ENCODE results near the gene KDM4C. TPM values are rescaled to one million over a fixed set of nuclear protein-coding genes. Genes with fewer than 3 reads are reported as not detected.

KDM4C gene
- total RNA-seq, 1 experiment from 2014 or later = 4.8 TPM

GRCh38 chr9:6973762-6974161 is 216.0 kb downstream of the KDM4C start:
- no TSS peak for BruUV-seq (replicated peaks)
- CTCF ChIA-PET = no interaction called here
- POLR2A ChIA-PET (ENCODE audit: low non-redundant PET) = no interaction called here

DNA sequence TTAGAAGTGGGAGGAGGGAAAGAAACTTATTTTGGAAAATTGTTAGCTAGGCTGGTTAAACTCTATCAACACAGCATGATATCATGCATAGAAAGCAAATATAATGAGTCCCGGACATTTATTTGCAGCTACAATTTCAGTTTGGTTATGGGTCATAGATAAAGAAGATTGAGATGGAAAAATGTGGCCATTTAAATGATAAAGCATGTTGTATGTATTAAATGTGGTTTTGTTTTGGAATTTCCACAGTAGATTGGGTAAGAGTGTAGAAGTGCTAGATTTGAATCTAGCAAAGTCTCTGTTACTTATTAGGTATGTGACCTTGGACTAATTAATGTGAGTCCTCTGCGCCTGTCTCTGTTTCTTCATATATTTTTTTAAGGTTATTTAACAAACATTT is 217.4 kb downstream of the KDM4C start:
- Histone ChIP-seq H3K4me3 (ENCODE audit: low read depth, low read length, poor library complexity, severe bottlenecking) (no peak overlapping the region), H3K36me3 (ENCODE audit: insufficient read depth, low read length, poor library complexity, severe bottlenecking) (no peaks in the 10 kb centered on the region), H3K27me3 (replicated peaks; ENCODE audit: insufficient read depth, low read depth, low read length, poor library complexity) (no peaks in the 10 kb centered on the region), H3K27ac (ENCODE audit: low read depth, low read length, poor library complexity, severe bottlenecking) (no peak overlapping the region), H3K9me3 (ENCODE audit: low read depth, low read length, poor library complexity, severe bottlenecking) (no peaks in the 10 kb centered on the region), H3K4me1 (ENCODE audit: insufficient read depth, low read length, poor library complexity, severe bottlenecking) (peaks cover 9% of the 10 kb centered on the region)
- DNase-seq (ENCODE audit: low spot score) = no peak
- no TSS peak for BruUV-seq (replicated peaks)
- CTCF ChIA-PET = no interaction called here
- no peak for TF ChIP-seq EZH2 (IDR thresholded peaks at IDR 0.05; ENCODE audit: borderline replicate concordance, low read depth, low read length, poor library complexity, severe bottlenecking)
- TF ChIP-seq, protein P1, sequence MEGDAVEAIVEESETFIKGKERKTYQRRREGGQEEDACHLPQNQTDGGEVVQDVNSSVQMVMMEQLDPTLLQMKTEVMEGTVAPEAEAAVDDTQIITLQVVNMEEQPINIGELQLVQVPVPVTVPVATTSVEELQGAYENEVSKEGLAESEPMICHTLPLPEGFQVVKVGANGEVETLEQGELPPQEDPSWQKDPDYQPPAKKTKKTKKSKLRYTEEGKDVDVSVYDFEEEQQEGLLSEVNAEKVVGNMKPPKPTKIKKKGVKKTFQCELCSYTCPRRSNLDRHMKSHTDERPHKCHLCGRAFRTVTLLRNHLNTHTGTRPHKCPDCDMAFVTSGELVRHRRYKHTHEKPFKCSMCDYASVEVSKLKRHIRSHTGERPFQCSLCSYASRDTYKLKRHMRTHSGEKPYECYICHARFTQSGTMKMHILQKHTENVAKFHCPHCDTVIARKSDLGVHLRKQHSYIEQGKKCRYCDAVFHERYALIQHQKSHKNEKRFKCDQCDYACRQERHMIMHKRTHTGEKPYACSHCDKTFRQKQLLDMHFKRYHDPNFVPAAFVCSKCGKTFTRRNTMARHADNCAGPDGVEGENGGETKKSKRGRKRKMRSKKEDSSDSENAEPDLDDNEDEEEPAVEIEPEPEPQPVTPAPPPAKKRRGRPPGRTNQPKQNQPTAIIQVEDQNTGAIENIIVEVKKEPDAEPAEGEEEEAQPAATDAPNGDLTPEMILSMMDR (conservative IDR thresholded peaks at IDR 0.05; ENCODE audit: low read depth, low read length) = no peak
- POLR2A ChIA-PET (ENCODE audit: low non-redundant PET) = no interaction called here
- intact Hi-C loops (cut with micrococcal nuclease; ENCODE audit: unreplicated experiment) = no loop called here

More at GRCh38 chr9:6973762-6974161, 216.0 kb downstream of the KDM4C start:
- no peaks in the 10 kb centered on the region for H3K27me3 ChIP-seq (replicated peaks; ENCODE audit: insufficient read depth, low read depth, low read length, poor library complexity)
- no peak overlapping the region for H3K27ac ChIP-seq (ENCODE audit: low read depth, low read length, poor library complexity, severe bottlenecking)
- intact Hi-C loops (cut with micrococcal nuclease; ENCODE audit: unreplicated experiment) = no loop called here
- no peaks in the 10 kb centered on the region for H3K9me3 ChIP-seq (ENCODE audit: low read depth, low read length, poor library complexity, severe bottlenecking)
- no peak overlapping the region for H3K4me3 ChIP-seq (ENCODE audit: low read depth, low read length, poor library complexity, severe bottlenecking)
- no peaks in the 10 kb centered on the region for H3K36me3 ChIP-seq (ENCODE audit: insufficient read depth, low read length, poor library complexity, severe bottlenecking)
- TF ChIP-seq, protein P1 (conservative IDR thresholded peaks at IDR 0.05; ENCODE audit: low read depth, low read length) = no peak
- TF ChIP-seq EZH2 (IDR thresholded peaks at IDR 0.05; ENCODE audit: borderline replicate concordance, low read depth, low read length, poor library complexity, severe bottlenecking) = no peak
- DNase-seq (ENCODE audit: low spot score) = no peak
- peaks cover 9% of the 10 kb centered on the region for H3K4me1 ChIP-seq (ENCODE audit: insufficient read depth, low read length, poor library complexity, severe bottlenecking)

GRCh38 chr9:6977761-6978160 is 220.0 kb downstream of the KDM4C start:
- H3K9me3 ChIP-seq (ENCODE audit: low read depth, low read length, poor library complexity, severe bottlenecking) = no peaks in the 10 kb centered on the region
- CTCF ChIA-PET = interaction anchor here (0.6 kb wide), 1 partner anchor 256 kb away, joined by 10 read pairs; no protein-coding TSS in a partner anchor
- BruUV-seq (replicated peaks) = no TSS peak
- POLR2A ChIA-PET (ENCODE audit: low non-redundant PET) = no interaction called here
- TF ChIP-seq EZH2 (IDR thresholded peaks at IDR 0.05; ENCODE audit: borderline replicate concordance, low read depth, low read length, poor library complexity, severe bottlenecking) = no peak
- TF ChIP-seq, protein P1 (conservative IDR thresholded peaks at IDR 0.05; ENCODE audit: low read depth, low read length) = no peak
- intact Hi-C loops (cut with micrococcal nuclease; ENCODE audit: unreplicated experiment) = no loop called here
- H3K27ac ChIP-seq (ENCODE audit: low read depth, low read length, poor library complexity, severe bottlenecking) = no peak overlapping the region
- DNase-seq (ENCODE audit: low spot score) = no peak
- no peaks in the 10 kb centered on the region for H3K36me3 ChIP-seq (ENCODE audit: insufficient read depth, low read length, poor library complexity, severe bottlenecking)
- no peak overlapping the region for H3K4me3 ChIP-seq (ENCODE audit: low read depth, low read length, poor library complexity, severe bottlenecking)
- no peaks in the 10 kb centered on the region for H3K27me3 ChIP-seq (replicated peaks; ENCODE audit: insufficient read depth, low read depth, low read length, poor library complexity)
- H3K4me1 ChIP-seq (ENCODE audit: insufficient read depth, low read length, poor library complexity, severe bottlenecking) = no peaks in the 10 kb centered on the region
